ENCODE results near the gene SAMD13. TPM values are rescaled to one million over a fixed set of nuclear protein-coding genes. Genes with fewer than 3 reads are reported as not detected.

The SAMD13 gene
- polyA plus RNA-seq, 1 donor from 2014 or later, result 20.0 TPM

- H3K9me3 ChIP-seq (ENCODE audit: low read length), result no peaks in the 10 kb centered on the region
- no peak overlapping the region for H3K4me3 ChIP-seq (ENCODE audit: low read length)
- no peak overlapping the region for H3K27ac ChIP-seq (ENCODE audit: low read length)
- H3F3A ChIP-seq (ENCODE audit: insufficient read depth, low read length, poor library complexity, severe bottlenecking), result no peaks in the 10 kb centered on the region
- no peaks in the 10 kb centered on the region for H3K79me2 ChIP-seq (replicated peaks; ENCODE audit: insufficient read depth, low read length)
- H3K9ac ChIP-seq (ENCODE audit: low read length), result no peak overlapping the region
- no peaks in the 10 kb centered on the region for H3K27me3 ChIP-seq (ENCODE audit: insufficient read depth, low read depth, low read length)
- no peaks in the 10 kb centered on the region for H3K9me2 ChIP-seq (ENCODE audit: insufficient read depth, low read length)
- no peak overlapping the region for H2AFZ ChIP-seq (ENCODE audit: low read depth, low read length)
- no peak overlapping the region for H3K4me2 ChIP-seq (ENCODE audit: low read length)
- no peaks in the 10 kb centered on the region for H4K20me1 ChIP-seq (ENCODE audit: insufficient read depth)
- H3K36me3 ChIP-seq (ENCODE audit: insufficient read depth, low read length), result no peaks in the 10 kb centered on the region
- TF ChIP-seq SMC3 (conservative IDR thresholded peaks at IDR 0.05; ENCODE audit: poor library complexity), result no peak
- no peak for TF ChIP-seq REST (IDR thresholded peaks at IDR 0.05; ENCODE audit: borderline replicate concordance)
- no peak for TF ChIP-seq TAF1 (IDR thresholded peaks at IDR 0.05; ENCODE audit: low read depth)
- no peak for TF ChIP-seq EZH2 (IDR thresholded peaks at IDR 0.05; ENCODE audit: borderline replicate concordance, insufficient read depth, low read length, poor library complexity, severe bottlenecking)
- no peak for TF ChIP-seq RAD21 (conservative IDR thresholded peaks at IDR 0.05)
- no peak for TF ChIP-seq EP300 (conservative IDR thresholded peaks at IDR 0.05; ENCODE audit: poor library complexity, severe bottlenecking)
- TF ChIP-seq POLR2AphosphoS5 (IDR thresholded peaks at IDR 0.05), result no peak
- no peak for TF ChIP-seq MXI1 (conservative IDR thresholded peaks at IDR 0.05; ENCODE audit: poor library complexity, severe bottlenecking)
- no peak for TF ChIP-seq CTCF (IDR thresholded peaks at IDR 0.05; ENCODE audit: poor library complexity, severe bottlenecking)
These were observed 72.1 kb downstream of the SAMD13 start for GRCh38 chr1:84373436-84374141.

- Histone ChIP-seq H3K9me3 (ENCODE audit: low read length) (no peaks in the 10 kb centered on the region), H3K9ac (ENCODE audit: low read length) (no peak overlapping the region), H3K27me3 (ENCODE audit: insufficient read depth, low read depth, low read length) (no peaks in the 10 kb centered on the region), H3K9me2 (ENCODE audit: insufficient read depth, low read length) (no peaks in the 10 kb centered on the region), H3F3A (ENCODE audit: insufficient read depth, low read length, poor library complexity, severe bottlenecking) (no peaks in the 10 kb centered on the region), H4K20me1 (ENCODE audit: insufficient read depth) (no peaks in the 10 kb centered on the region), H3K79me2 (replicated peaks; ENCODE audit: insufficient read depth, low read length) (no peaks in the 10 kb centered on the region), H3K4me2 (ENCODE audit: low read length) (no peak overlapping the region), H2AFZ (ENCODE audit: low read depth, low read length) (no peak overlapping the region), H3K27ac (ENCODE audit: low read length) (no peak overlapping the region), H3K36me3 (ENCODE audit: insufficient read depth, low read length) (no peaks in the 10 kb centered on the region), H3K4me3 (ENCODE audit: low read length) (no peak overlapping the region)
- TF ChIP-seq REST (IDR thresholded peaks at IDR 0.05; ENCODE audit: borderline replicate concordance) (no peak), TAF1 (IDR thresholded peaks at IDR 0.05; ENCODE audit: low read depth) (no peak), POLR2AphosphoS5 (IDR thresholded peaks at IDR 0.05) (no peak), RAD21 (conservative IDR thresholded peaks at IDR 0.05) (no peak), CTCF (IDR thresholded peaks at IDR 0.05; ENCODE audit: poor library complexity, severe bottlenecking) (no peak), MXI1 (conservative IDR thresholded peaks at IDR 0.05; ENCODE audit: poor library complexity, severe bottlenecking) (no peak), EP300 (conservative IDR thresholded peaks at IDR 0.05; ENCODE audit: poor library complexity, severe bottlenecking) (no peak), EZH2 (IDR thresholded peaks at IDR 0.05; ENCODE audit: borderline replicate concordance, insufficient read depth, low read length, poor library complexity, severe bottlenecking) (no peak), SMC3 (conservative IDR thresholded peaks at IDR 0.05; ENCODE audit: poor library complexity) (no peak)
These were observed 73.6 kb downstream of the SAMD13 start for GRCh38 chr1:84374991-84375696.
